Middle frontal gyrus (tissue), 1 donor: ENCODE data around the gene MRC2.
"Not testable (repeated sequence)": the region's sequence is repeated elsewhere in the genome, so short reads cannot be mapped to it uniquely, and the experiment has no call there.

ENCODE experiments used
- DNase-seq: peaks from one replicate; pipeline ENCODE4 v3.0.0-alpha.2; 2015; ENCODE audit warnings: low spot score; ENCODE audit errors: extremely low spot score

MRC2 gene

DNA sequence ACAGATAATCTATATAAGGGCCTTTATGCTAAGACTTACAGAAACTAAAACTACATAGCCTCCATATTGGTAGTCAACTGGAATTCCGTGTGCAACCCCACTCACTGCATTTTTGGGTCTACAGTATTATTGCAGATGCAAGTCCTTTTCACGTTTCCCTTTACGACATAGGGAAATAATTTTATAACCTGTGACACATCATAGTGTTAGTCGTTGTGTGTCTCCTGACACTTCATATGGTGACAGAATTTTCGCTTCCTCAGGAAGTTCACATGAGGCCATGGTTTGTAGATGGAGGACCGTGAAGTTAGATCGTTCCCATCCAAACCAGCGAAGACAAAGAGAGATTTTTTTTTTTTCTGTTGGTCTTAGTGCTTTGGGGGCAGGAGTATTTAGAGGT lies 15.7 kb upstream of the MRC2 start:
- DNase-seq, result no peak

DNA sequence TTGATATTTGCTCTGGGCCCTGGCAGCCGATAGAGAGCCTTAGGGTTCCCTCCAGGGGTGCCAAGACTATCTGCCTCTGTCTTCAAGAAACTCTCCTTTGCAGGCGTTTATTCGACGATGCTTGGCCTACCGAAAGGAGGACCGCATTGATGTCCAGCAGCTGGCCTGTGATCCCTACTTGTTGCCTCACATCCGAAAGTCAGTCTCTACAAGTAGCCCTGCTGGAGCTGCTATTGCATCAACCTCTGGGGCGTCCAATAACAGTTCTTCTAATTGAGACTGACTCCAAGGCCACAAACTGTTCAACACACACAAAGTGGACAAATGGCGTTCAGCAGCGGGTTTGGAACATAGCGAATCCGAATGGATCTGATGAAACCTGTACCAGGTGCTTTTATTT lies 15.2 kb upstream of the MRC2 start:
- not testable (repeated sequence) for DNase-seq

- DNase-seq, result not testable (repeated sequence)
Measured at GRCh38 chr17:62613095-62613494, 14.4 kb upstream of the MRC2 start.

DNA sequence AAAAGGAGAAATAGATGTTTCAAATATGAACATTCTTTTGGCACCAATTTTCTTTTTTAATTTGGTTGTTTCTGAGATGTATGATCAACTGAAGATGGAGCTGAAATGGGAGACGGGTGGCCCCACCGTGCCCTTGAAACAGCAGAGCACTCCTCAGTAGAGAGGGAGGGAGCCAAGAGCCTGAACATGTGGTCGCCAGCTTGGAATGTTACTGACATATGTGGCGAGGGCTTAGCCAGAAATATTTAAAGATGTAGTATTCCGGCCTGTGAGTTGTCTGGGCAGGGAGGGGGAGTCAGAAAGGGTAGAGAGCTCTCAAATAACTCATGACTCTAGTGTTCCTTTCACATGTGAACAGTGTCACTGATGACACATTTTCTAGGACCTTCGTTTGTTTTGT lies 13.3 kb upstream of the MRC2 start:
- no peak for DNase-seq

- no peak for DNase-seq
Measured at GRCh38 chr17:62615503-62615902, 12.0 kb upstream of the MRC2 start.

GRCh38 chr17:62616993-62617893 lies 10.2 kb upstream of the MRC2 start:
- DNase-seq, result no peak

DNA sequence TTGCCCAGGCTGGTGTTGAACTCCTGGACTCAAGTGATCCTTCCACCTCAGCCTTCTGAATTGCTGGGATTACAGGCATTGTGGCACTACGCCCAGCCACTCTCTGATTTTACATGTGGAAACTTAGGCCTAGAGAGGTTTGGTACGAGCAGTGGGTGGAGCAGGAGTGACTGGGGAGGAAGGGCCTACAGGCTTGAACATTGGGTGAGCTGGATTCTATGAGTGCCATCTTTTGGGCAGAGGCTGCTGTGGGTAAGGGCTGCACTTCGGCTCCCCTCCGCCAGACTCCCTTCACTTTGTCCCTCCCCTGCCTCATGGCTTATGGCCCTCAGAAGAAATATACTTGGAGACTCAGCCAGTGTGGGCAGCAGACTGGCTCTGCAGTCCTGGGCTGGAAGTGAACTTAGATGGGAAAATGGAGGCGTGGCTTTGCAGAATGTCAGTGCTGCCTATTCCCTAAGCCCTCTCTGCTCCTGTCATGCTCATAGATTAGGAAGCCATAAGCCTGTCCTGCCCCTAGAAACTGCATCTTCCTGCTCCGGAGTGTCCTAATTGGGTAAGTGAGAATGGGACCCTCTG lies 9.5 kb upstream of the MRC2 start:
- no peak for DNase-seq

GRCh38 chr17:62618647-62619416 lies 8.6 kb upstream of the MRC2 start:
- DNase-seq, result no peak

DNA sequence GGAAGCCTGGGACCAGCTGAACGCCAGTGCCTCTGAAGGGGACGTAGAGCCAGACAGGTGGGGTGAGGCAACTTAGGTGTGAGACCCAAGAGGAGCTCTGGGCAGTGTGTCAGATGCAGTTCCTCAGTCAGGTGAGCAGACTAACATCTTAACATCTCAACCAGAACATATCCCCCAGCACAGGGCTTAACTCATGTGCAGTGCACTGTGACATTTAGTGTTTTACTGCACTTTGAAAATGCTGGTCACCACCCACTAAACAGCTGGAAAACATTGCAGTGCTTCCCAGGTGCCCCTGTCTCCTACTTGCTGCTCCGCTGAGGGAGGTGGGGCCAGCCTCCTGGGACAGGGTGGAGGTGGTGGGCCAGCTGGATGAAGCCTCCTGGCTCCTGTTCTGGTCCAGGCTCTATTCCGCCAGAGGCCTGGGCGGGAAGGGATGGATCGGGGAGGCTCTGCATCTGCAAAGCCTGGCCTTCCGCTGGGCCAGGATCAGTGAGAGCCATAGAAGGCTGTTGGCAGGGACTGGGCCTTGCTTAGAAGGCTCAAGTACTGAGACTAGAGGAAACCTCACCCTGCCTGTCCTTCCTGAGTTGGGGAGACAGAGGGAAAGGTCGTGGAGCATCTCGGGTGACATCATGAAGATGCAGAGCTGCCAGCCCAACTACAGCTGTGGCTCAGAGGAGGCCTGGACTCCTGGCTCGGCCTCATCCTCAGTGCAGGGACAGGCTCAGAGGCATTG lies 7.9 kb upstream of the MRC2 start:
- no peak for DNase-seq

GRCh38 chr17:62621223-62621622 lies 6.2 kb upstream of the MRC2 start:
- DNase-seq, result no peak

DNA sequence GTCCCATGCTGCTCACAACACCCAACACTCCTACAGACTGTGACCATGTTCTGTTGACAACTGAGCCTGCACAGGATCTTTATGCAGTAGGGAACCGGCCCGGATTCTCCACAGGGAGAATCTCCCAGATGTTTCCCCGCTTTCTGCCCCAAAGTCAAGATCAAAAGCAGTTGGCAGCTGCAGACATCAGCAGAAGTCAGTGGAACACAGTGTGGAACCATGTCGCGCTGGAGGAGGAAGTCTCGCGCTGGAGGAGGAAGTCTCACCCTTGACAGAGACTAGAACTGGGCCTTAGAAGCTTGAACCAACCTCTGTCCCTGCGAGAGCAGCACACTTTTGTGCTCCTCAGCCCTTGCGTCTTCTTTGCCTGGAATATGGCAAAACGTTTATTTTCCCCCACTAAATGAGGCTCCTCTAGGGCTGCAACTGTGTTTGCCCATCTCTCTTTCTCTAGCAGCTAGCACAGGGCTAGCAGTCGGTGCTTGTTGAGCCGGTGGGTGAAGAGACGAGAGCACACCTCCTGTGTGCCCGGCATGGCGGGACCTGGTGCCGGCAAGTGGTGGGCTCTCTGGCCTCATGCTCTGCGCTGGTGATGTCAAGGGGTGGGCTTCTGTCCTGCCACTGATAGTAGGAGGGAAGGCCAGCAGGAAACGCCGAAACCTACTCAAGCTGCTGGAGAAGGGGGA lies 2.1 kb upstream of the MRC2 start:
- DNase-seq, result no peak

GRCh38 chr17:62625870-62626200 lies 1.6 kb upstream of the MRC2 start:
- DNase-seq, result no peak

GRCh38 chr17:62626719-62627218 lies 701 bp upstream of the MRC2 start:
- DNase-seq, result no peak

DNA sequence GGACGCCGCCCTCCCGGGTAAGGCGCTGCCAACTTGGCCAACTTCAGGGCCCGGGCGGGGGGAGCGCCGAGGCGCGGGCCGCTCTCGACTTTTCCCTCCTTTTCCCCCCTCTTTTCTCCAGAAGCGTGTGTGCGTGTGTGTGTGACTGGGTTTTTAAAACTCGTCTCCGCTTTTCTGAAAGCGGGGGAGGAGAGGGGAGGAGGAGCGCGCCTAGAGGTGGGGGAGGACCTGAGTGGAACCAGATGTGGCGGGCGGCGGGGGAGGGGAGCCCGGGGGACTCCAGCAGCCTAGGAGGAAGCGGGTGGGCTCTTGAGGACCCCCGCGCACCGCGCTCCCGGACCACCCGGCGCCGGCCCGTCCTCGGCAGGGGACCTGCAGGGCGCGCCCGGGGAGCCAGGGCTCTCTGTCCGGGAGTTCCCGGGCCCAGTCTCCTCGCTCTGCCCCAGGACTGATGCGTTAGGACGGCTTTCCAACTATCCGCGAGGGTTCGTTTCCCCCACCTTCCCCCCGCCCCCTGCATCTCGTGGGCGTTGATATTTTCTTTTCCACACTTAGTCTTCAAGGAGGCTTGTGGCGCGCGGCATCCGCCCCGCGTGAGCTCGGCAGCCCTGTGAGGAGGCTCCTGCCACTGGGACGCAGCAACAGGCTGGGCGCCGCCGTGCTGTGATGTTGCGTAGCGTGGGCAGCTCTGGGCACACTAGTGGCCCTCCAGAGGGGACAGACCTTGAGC lies 599 bp downstream of the MRC2 start:
- no peak for DNase-seq

- no peak for DNase-seq
Measured at GRCh38 chr17:62628831-62629555, 1.5 kb downstream of the MRC2 start.

GRCh38 chr17:62629556-62630364 lies 2.3 kb downstream of the MRC2 start:
- DNase-seq, result no peak

DNA sequence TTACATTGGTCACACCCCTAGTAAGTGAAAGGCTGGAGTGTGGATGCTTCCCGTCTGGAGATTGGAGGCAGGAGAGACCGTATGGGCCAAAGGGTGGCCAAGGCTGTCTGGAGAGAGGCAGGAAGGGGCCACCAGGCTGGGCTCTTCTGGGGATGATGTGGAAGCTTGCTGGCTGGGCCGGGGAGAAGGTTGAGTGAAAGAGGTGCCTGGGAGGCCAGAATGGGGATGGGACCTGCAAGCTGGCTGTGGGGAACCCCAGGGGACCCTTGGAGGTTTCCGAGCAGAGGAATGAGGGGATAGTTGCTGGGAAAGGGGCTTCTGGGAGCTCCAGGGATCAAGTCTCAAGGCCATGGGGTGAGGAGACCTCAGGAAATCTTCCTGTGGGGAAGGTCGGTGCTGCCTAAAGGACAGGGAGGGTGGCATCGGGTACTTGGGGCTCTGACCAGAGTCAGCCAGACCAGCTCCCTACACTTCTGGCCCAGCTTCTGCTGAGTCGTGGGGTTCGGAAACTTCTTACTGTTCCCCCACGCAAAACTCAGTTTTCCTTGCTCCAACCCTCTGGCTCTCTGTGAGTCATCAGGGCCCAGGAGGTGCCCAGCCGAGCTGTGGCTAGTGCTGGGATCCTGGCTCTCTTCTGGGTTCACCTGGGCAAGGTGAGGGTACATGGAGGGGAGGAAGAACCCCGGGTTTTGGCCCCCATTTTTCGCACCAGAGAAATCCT lies 3.1 kb downstream of the MRC2 start:
- no peak for DNase-seq
